Small intestine (tissue), 7 donors: Measurements from ENCODE around the gene VPS13D. TPM values are rescaled to one million over a fixed set of nuclear protein-coding genes. Genes with fewer than 3 reads are reported as not detected.
A peak's percentile ranks its signal among the peaks of the same experiment; 100 is the strongest.
"Not testable (repeated sequence)": the region's sequence is repeated elsewhere in the genome, so short reads cannot be mapped to it uniquely, and the experiment has no call there.

Experiments
- DNase-seq, 2 donors: peaks; one replicate each; pipeline versions ENCODE4 v3.0.0 to v3.0.0-alpha.2; 2013
- FAIRE-seq: peaks from 2 replicates; lab custom pipeline; 2012; peaks lifted over from hg19 to GRCh38; lab: Jason Lieb, UNC
- H3K27ac ChIP-seq, 3 donors: one replicate each; pipeline ENCODE4 v1.5.1; 2013; ENCODE audit warnings: low read length in 2 of 3, mild to moderate bottlenecking in 2 of 3, control low read depth in 1 of 3, inconsistent platforms in 1 of 3, low read depth in 1 of 3, moderate library complexity in 1 of 3
- H3K27me3 ChIP-seq, 3 donors: one replicate each; pipeline ENCODE4 v1.6.1; 2013; ENCODE audit warnings: low read length in 3 of 3, inconsistent platforms in 1 of 3; ENCODE audit not compliant: control insufficient read depth in 3 of 3, insufficient read depth in 3 of 3
- H3K36me3 ChIP-seq, 3 donors: one replicate each; pipeline ENCODE4 v1.6.1; 2013; ENCODE audit warnings: low read length in 3 of 3, inconsistent platforms in 1 of 3, low read depth in 1 of 3, mild to moderate bottlenecking in 1 of 3, moderate library complexity in 1 of 3; ENCODE audit not compliant: control insufficient read depth in 3 of 3, insufficient read depth in 2 of 3
- H3K4me1 ChIP-seq, 3 donors: one replicate each; pipeline ENCODE4 v1.6.1; 2013; ENCODE audit warnings: low read length in 2 of 3, inconsistent platforms in 1 of 3, low read depth in 1 of 3, mild to moderate bottlenecking in 1 of 3, moderate library complexity in 1 of 3; ENCODE audit not compliant: control insufficient read depth in 3 of 3, insufficient read depth in 2 of 3
- H3K4me3 ChIP-seq, 3 donors: one replicate each; pipeline ENCODE4 v1.5.1; 2013; ENCODE audit warnings: low read length in 3 of 3, control low read depth in 1 of 3, inconsistent platforms in 1 of 3, low read depth in 1 of 3, mild to moderate bottlenecking in 1 of 3, moderate library complexity in 1 of 3
- H3K9me3 ChIP-seq, 2 donors: one replicate each; pipeline ENCODE4 v1.6.1; 2013; ENCODE audit warnings: low read depth in 1 of 2, low read length in 1 of 2; ENCODE audit not compliant: control insufficient read depth in 2 of 2, insufficient read depth in 1 of 2
- WGBS, 3 donors: extraction: QIAGEN DNeasy Blood & Tissue Kit; methylation state at CpG; one replicate each; pipeline ENCODE4 v1.1.7; 2013; 5-methylcytosine and 5-hydroxymethylcytosine counted together
- polyA plus RNA-seq, 4 donors: library from polyadenylated mRNA; stranded (reverse) in 3 of 4; unstranded in 1 of 4; fragments of 200-250 nt in 3 of 4; fragments of 120-200 nt in 1 of 4; gene quantifications; one replicate each; pipeline versions ENCODE4 v1.2.1 to v1.2.3, GENCODE V29; 2013
- donor health status: healthy with polysubstance abuse.
- donor health status: control.
- donor health status: control.
- donor health status: Bipolar disorder and iron deficiency.
- donor health status: healthy.

The VPS13D gene
- polyA plus RNA-seq, 4 donors = 15.9 to 21.5 (median 17.7) TPM

GRCh38 chr1:12208764-12209494 lies 20.9 kb upstream of the VPS13D start:
- DNase-seq (peak; percentile 78 to 81), FAIRE-seq (no peak)
- WGBS, 3 donors = 32 to 37% (median 35%) methylated on average over 14 of the region's 14 CpGs
- H3K36me3 ChIP-seq = peaks cover 0 to 25% (median 4%) of the 10 kb centered on the region in 3 donors
- no peak overlapping the region for H3K4me3 ChIP-seq
- H3K9me3 ChIP-seq = no peaks in the 10 kb centered on the region
- no peaks in the 10 kb centered on the region for H3K4me1 ChIP-seq
- H3K27me3 ChIP-seq = no peaks in the 10 kb centered on the region
- H3K27ac ChIP-seq = no peak overlapping the region

- Histone ChIP-seq H3K27ac (no peak overlapping the region), H3K27me3 (peaks cover 0 to 4% (median 0%) of the 10 kb centered on the region in 3 donors), H3K4me3 (no peak overlapping the region), H3K36me3 (peaks cover 0 to 21% (median 4%) of the 10 kb centered on the region in 3 donors), H3K4me1 (no peaks in the 10 kb centered on the region), H3K9me3 (no peaks in the 10 kb centered on the region)
- DNase-seq (no peak), FAIRE-seq (no peak)
- WGBS, 3 donors = 59 to 68% (median 65%) methylated on average over 3 of the region's 3 CpGs
Measured at GRCh38 chr1:12209495-12209832, 20.4 kb upstream of the VPS13D start.

- 83 to 88% (median 84%) methylated on average over 12 of the region's 12 CpGs for WGBS, 3 donors
- no peaks in the 10 kb centered on the region for H3K36me3 ChIP-seq
- H3K9me3 ChIP-seq = peaks cover 0 to 14% of the 10 kb centered on the region in 2 donors
- peaks cover 0 to 11% (median 0%) of the 10 kb centered on the region in 3 donors for H3K27me3 ChIP-seq
- H3K4me3 ChIP-seq = no peak overlapping the region
- FAIRE-seq (no peak), DNase-seq (no peak)
- H3K27ac ChIP-seq = no peak overlapping the region
- peaks cover 0 to 4% (median 0%) of the 10 kb centered on the region in 3 donors for H3K4me1 ChIP-seq
Measured at GRCh38 chr1:12215118-12215961, 14.5 kb upstream of the VPS13D start.

- Histone ChIP-seq H3K36me3 (no peaks in the 10 kb centered on the region), H3K4me1 (peaks cover 0 to 4% (median 2%) of the 10 kb centered on the region in 3 donors), H3K4me3 (no peak overlapping the region), H3K9me3 (peaks cover 0 to 22% of the 10 kb centered on the region in 2 donors), H3K27me3 (peaks cover 0 to 7% (median 0%) of the 10 kb centered on the region in 3 donors), H3K27ac (no peak overlapping the region)
- FAIRE-seq (no peak), DNase-seq (no peak)
- 86 to 97% (median 89%) methylated on average over 4 of the region's 4 CpGs for WGBS, 3 donors
Measured at GRCh38 chr1:12219800-12220199, 10.0 kb upstream of the VPS13D start.

GRCh38 chr1:12220890-12221289 lies 8.9 kb upstream of the VPS13D start:
- DNase-seq (no peak), FAIRE-seq (no peak)
- no peaks in the 10 kb centered on the region for H3K36me3 ChIP-seq
- no peaks in the 10 kb centered on the region for H3K27me3 ChIP-seq
- H3K27ac ChIP-seq = no peak overlapping the region
- H3K9me3 ChIP-seq = peaks cover 0 to 11% of the 10 kb centered on the region in 2 donors
- peaks cover 0 to 4% (median 2%) of the 10 kb centered on the region in 3 donors for H3K4me1 ChIP-seq
- H3K4me3 ChIP-seq = no peak overlapping the region
- WGBS, 3 donors = 58 to 76% (median 71%) methylated on average over 2 of the region's 2 CpGs

- not testable (repeated sequence) for H3K27me3 ChIP-seq, FAIRE-seq, H3K9me3 ChIP-seq, H3K36me3 ChIP-seq, DNase-seq, H3K27ac ChIP-seq, H3K4me1 ChIP-seq, H3K4me3 ChIP-seq
- WGBS, 3 donors = 100% methylated on average over 1 of the region's 1 CpG
Measured at GRCh38 chr1:12222700-12223099, 7.1 kb upstream of the VPS13D start.

- H3K4me3 ChIP-seq, H3K27ac ChIP-seq, H3K36me3 ChIP-seq, H3K4me1 ChIP-seq, FAIRE-seq, H3K27me3 ChIP-seq, DNase-seq, H3K9me3 ChIP-seq: not testable (repeated sequence)
- WGBS, 3 donors = 85 to 92% (median 86%) methylated on average over 6 of the region's 6 CpGs
Measured at GRCh38 chr1:12224092-12224491, 5.7 kb upstream of the VPS13D start.

- H3K27ac ChIP-seq = no peak overlapping the region
- FAIRE-seq (no peak), DNase-seq (no peak)
- H3K36me3 ChIP-seq = no peaks in the 10 kb centered on the region
- peaks cover 2 to 7% (median 2%) of the 10 kb centered on the region in 3 donors for H3K4me1 ChIP-seq
- H3K4me3 ChIP-seq = no peak overlapping the region
- no peaks in the 10 kb centered on the region for H3K9me3 ChIP-seq
- H3K27me3 ChIP-seq = no peaks in the 10 kb centered on the region
- WGBS, 3 donors = 81 to 85% (median 85%) methylated on average over 7 of the region's 7 CpGs
Measured at GRCh38 chr1:12228979-12229378, 851 bp upstream of the VPS13D start.
